H1 (cell line): ENCODE results near the gene ZCRB1. TPM values are rescaled to one million over a fixed set of nuclear protein-coding genes. Genes with fewer than 3 reads are reported as not detected.

Source experiments
- CTCF ChIA-PET: fragments of 300-600 bp; sonication (Branson Sonifier 250); formaldehyde crosslinking; loops from one replicate; lab custom pipeline; 2021; ENCODE audit not compliant: partially characterized antibody; lab: Charles Lee
- POLR2A ChIA-PET: fragments of 300-600 bp; sonication (Branson Sonifier 250); formaldehyde crosslinking; loops from one replicate; lab custom pipeline; 2021; ENCODE audit warnings: inconsistent platforms; ENCODE audit not compliant: partially characterized antibody; lab: Charles Lee
- DNase-seq, 2 experiments: peaks; one replicate each; pipeline versions ENCODE4 v3.0.0 to v3.0.0-alpha.2; 2010 to 2022; ENCODE audit warnings: low spot score in 2 of 2, low read depth in 1 of 2, mixed read lengths in 1 of 2
- FAIRE-seq: peaks from 2 replicates; lab custom pipeline; 2011; peaks lifted over from hg19 to GRCh38; lab: Jason Lieb, UNC
- H2AFZ ChIP-seq: 2 replicates; pipeline ENCODE4 v1.8.1; 2012; ENCODE audit warnings: low read length, inconsistent platforms
- H2AK5ac ChIP-seq: 2 replicates; pipeline ENCODE4 v1.6.1; 2013; ENCODE audit warnings: low read depth, low read length
- H2BK120ac ChIP-seq: replicated peaks from 2 replicates; pipeline ENCODE3; 2013; ENCODE audit warnings: low read depth, low read length, inconsistent platforms
- H2BK12ac ChIP-seq: 2 replicates; pipeline ENCODE4 v1.6.1; 2013; ENCODE audit warnings: low read depth, low read length
- H2BK15ac ChIP-seq: 2 replicates; pipeline ENCODE4 v1.6.1; 2013; ENCODE audit warnings: low read length
- H2BK20ac ChIP-seq: 2 replicates; pipeline ENCODE4 v1.6.1; 2013; ENCODE audit warnings: low read length
- H2BK5ac ChIP-seq: 2 replicates; pipeline ENCODE4 v1.6.1; 2013; ENCODE audit warnings: low read depth, low read length
- H3K14ac ChIP-seq: 2 replicates; pipeline ENCODE4 v1.6.1; 2013; ENCODE audit warnings: inconsistent platforms; ENCODE audit not compliant: insufficient read length
- H3K18ac ChIP-seq: 2 replicates; pipeline ENCODE4 v1.6.1; 2013; ENCODE audit warnings: low read length; ENCODE audit errors: extremely low read depth
- H3K23ac ChIP-seq: 2 replicates; pipeline ENCODE4 v1.6.1; 2013; ENCODE audit warnings: inconsistent platforms; ENCODE audit not compliant: insufficient read length
- H3K23me2 ChIP-seq: 2 replicates; pipeline ENCODE4 v1.6.1; 2013; ENCODE audit warnings: low read depth, low read length
- H3K27ac ChIP-seq: 2 replicates; pipeline ENCODE4 v1.6.1; 2011; ENCODE audit warnings: low read depth, low read length, inconsistent platforms
- H3K27me3 ChIP-seq, 4 experiments: replicated peaks in 1 of 4; 1 replicate in 1 of 4; 2 replicates in 3 of 4; pipeline versions ENCODE4 v1.6.1 to v1.8.1; 2011 to 2013; ENCODE audit warnings: low read length in 3 of 4, mild to moderate bottlenecking in 3 of 4, inconsistent platforms in 2 of 4, mixed read lengths in 2 of 4, moderate library complexity in 1 of 4; ENCODE audit not compliant: control insufficient read depth in 3 of 4, insufficient read depth in 3 of 4; ENCODE audit errors: extremely low read depth in 1 of 4
- H3K36me3 ChIP-seq, 4 experiments: 2 replicates each; pipeline versions ENCODE4 v1.6.1 to v1.8.1; 2011 to 2013; ENCODE audit warnings: mild to moderate bottlenecking in 4 of 4, low read length in 3 of 4, moderate library complexity in 2 of 4, control low read depth in 1 of 4, inconsistent platforms in 1 of 4; ENCODE audit not compliant: insufficient read depth in 4 of 4, control insufficient read depth in 2 of 4
- H3K4ac ChIP-seq: replicated peaks from 2 replicates; pipeline ENCODE3; 2013; ENCODE audit warnings: low read length, low read depth, mixed read lengths, inconsistent platforms; ENCODE audit not compliant: insufficient read length
- H3K4me1 ChIP-seq, 4 experiments: replicated peaks in 1 of 4; 1 replicate in 1 of 4; 2 replicates in 3 of 4; pipeline versions ENCODE4 v1.6.1 to v1.8.1; 2011 to 2013; ENCODE audit warnings: low read length in 3 of 4, inconsistent platforms in 2 of 4, mixed read lengths in 1 of 4; ENCODE audit not compliant: insufficient read depth in 4 of 4, control insufficient read depth in 3 of 4
- H3K4me2 ChIP-seq, 2 experiments: 2 replicates each; pipeline versions ENCODE4 v1.6.1 to v1.8.1; 2011 to 2013; ENCODE audit warnings: low read depth in 2 of 2, low read length in 2 of 2, control low read depth in 1 of 2, inconsistent platforms in 1 of 2, mild to moderate bottlenecking in 1 of 2; ENCODE audit not compliant: insufficient read depth in 1 of 2
- H3K4me3 ChIP-seq, 4 experiments: fragments of 200-600, 300-600 bp in 1 of 4; sonication (generic), shearing (Covaris generic), sonication (Bioruptor Twin) in 1 of 4; 2 replicates each; pipeline versions ENCODE4 v1.5.1 to v1.8.1; 2011 to 2016; ENCODE audit warnings: low read length in 4 of 4, low read depth in 3 of 4, control low read depth in 2 of 4, inconsistent platforms in 2 of 4, mild to moderate bottlenecking in 2 of 4, mixed read lengths in 1 of 4, moderate library complexity in 1 of 4; ENCODE audit not compliant: insufficient read depth in 2 of 4; ENCODE audit errors: extremely low read depth in 1 of 4
- H3K56ac ChIP-seq: replicated peaks from 2 replicates; pipeline ENCODE3; 2013; ENCODE audit warnings: low read depth, mild to moderate bottlenecking, mixed read lengths, low read length, inconsistent platforms; ENCODE audit not compliant: insufficient read length
- H3K79me1 ChIP-seq: 2 replicates; pipeline ENCODE4 v1.6.1; 2013; ENCODE audit warnings: low read depth, low read length, control low read depth
- H3K79me2 ChIP-seq, 2 experiments: 2 replicates each; pipeline versions ENCODE4 v1.6.1 to v1.8.1; 2012 to 2013; ENCODE audit warnings: low read length in 2 of 2, mild to moderate bottlenecking in 2 of 2, inconsistent platforms in 1 of 2; ENCODE audit not compliant: insufficient read depth in 2 of 2, control insufficient read depth in 1 of 2
- H3K9ac ChIP-seq, 4 experiments: replicated peaks in 1 of 4; 1 replicate in 1 of 4; 2 replicates in 3 of 4; pipeline versions ENCODE4 v1.6.1 to v1.8.1; 2011 to 2013; ENCODE audit warnings: low read depth in 3 of 4, low read length in 3 of 4, control low read depth in 2 of 4, mild to moderate bottlenecking in 2 of 4, moderate library complexity in 2 of 4, inconsistent platforms in 1 of 4; ENCODE audit errors: extremely low read depth in 1 of 4
- H3K9me3 ChIP-seq, 2 experiments: 2 replicates each; pipeline versions ENCODE4 v1.6.1 to v1.8.1; 2012 to 2013; ENCODE audit warnings: mild to moderate bottlenecking in 2 of 2, moderate library complexity in 2 of 2, control low read depth in 1 of 2, inconsistent platforms in 1 of 2, low read depth in 1 of 2, low read length in 1 of 2, mixed read lengths in 1 of 2; ENCODE audit not compliant: insufficient read depth in 2 of 2
- H4K20me1 ChIP-seq, 2 experiments: replicated peaks in 1 of 2; 2 replicates each; pipeline versions ENCODE3 to v1.8.1; 2011 to 2013; ENCODE audit warnings: inconsistent platforms in 2 of 2, low read length in 2 of 2, mild to moderate bottlenecking in 1 of 2; ENCODE audit not compliant: insufficient read depth in 2 of 2, control insufficient read depth in 1 of 2
- H4K5ac ChIP-seq: 2 replicates; pipeline ENCODE4 v1.6.1; 2013; ENCODE audit warnings: low read length, low read depth, mixed read lengths, inconsistent platforms; ENCODE audit not compliant: insufficient read length
- H4K8ac ChIP-seq: 2 replicates; pipeline ENCODE4 v1.8.0; 2013; ENCODE audit warnings: mild to moderate bottlenecking, moderate library complexity, low read length, inconsistent platforms; ENCODE audit not compliant: insufficient read depth; ENCODE audit errors: extremely low read depth
- H4K91ac ChIP-seq: replicated peaks from 2 replicates; pipeline ENCODE3; 2013; ENCODE audit warnings: low read length, mixed read lengths, inconsistent platforms; ENCODE audit not compliant: insufficient read length
- BACH1 ChIP-seq: IDR thresholded peaks from 2 replicates; pipeline ENCODE4 v1.6.1; 2012; ENCODE audit warnings: low read length, improper control_type of control experiment
- CHD2 ChIP-seq: IDR thresholded peaks from 2 replicates; pipeline ENCODE4 v1.6.1; 2012; ENCODE audit warnings: low read length, improper control_type of control experiment
- CTCF ChIP-seq, 3 experiments: IDR thresholded peaks; 1 replicate in 2 of 3; 2 replicates in 1 of 3; pipeline versions ENCODE4 v1.5.1 to v1.6.1; 2011; ENCODE audit warnings: low read length in 3 of 3, mild to moderate bottlenecking in 3 of 3, inconsistent platforms in 2 of 3, low read depth in 1 of 3, moderate library complexity in 1 of 3; ENCODE audit not compliant: insufficient read depth in 1 of 3; ENCODE audit errors: control extremely low read depth in 1 of 3
- E2F6 ChIP-seq: IDR thresholded peaks from 2 replicates; pipeline ENCODE4 v1.6.1; 2012; ENCODE audit warnings: inconsistent platforms
- HDAC2 ChIP-seq, 2 experiments: fragments of 300-600 bp in 1 of 2; sonication (generic) in 1 of 2; IDR thresholded peaks; 2 replicates each; pipeline ENCODE4 v1.6.1; 2011 to 2012; ENCODE audit warnings: low read depth in 2 of 2, low read length in 2 of 2, mild to moderate bottlenecking in 2 of 2, moderate library complexity in 2 of 2, borderline replicate concordance in 1 of 2, inconsistent platforms in 1 of 2
- JUN ChIP-seq: IDR thresholded peaks from 2 replicates; pipeline ENCODE4 v1.6.1; 2011; ENCODE audit warnings: low read depth, mild to moderate bottlenecking, improper control_type of control experiment, low read length
- MAFK ChIP-seq: IDR thresholded peaks from 2 replicates; pipeline ENCODE4 v1.6.1; 2012; ENCODE audit warnings: low read depth, mild to moderate bottlenecking, improper control_type of control experiment, low read length
- RBBP5 ChIP-seq: IDR thresholded peaks from 2 replicates; pipeline ENCODE4 v1.7.1; 2012; ENCODE audit warnings: low read depth, mild to moderate bottlenecking, inconsistent platforms, low read length, moderate library complexity, borderline replicate concordance
- SAP30 ChIP-seq: fragments of 300-600 bp; sonication (generic); IDR thresholded peaks from 2 replicates; pipeline ENCODE4 v1.7.1; 2012; ENCODE audit warnings: low read length, moderate library complexity, mild to moderate bottlenecking, inconsistent platforms; ENCODE audit not compliant: insufficient read depth, insufficient replicate concordance
- SRF ChIP-seq: IDR thresholded peaks from 2 replicates; pipeline ENCODE4 v1.6.1; 2011; ENCODE audit warnings: mild to moderate bottlenecking, low read depth, low read length, moderate library complexity
- ZNF274 ChIP-seq: IDR thresholded peaks from 2 replicates; pipeline ENCODE4 v1.7.0; 2012; ENCODE audit warnings: low read length, borderline replicate concordance; ENCODE audit errors: extremely low read depth
- polyA plus RNA-seq, 7 experiments: library from polyadenylated mRNA; depleted of rRNA in 3 of 7; stranded (reverse) in 5 of 7; unstranded in 2 of 7; fragments of >200 nt in 5 of 7; fragments of 200-250 nt in 2 of 7; gene quantifications; 1 replicate in 5 of 7; 2 replicates in 1 of 7; 4 replicates in 1 of 7; pipeline versions ENCODE4 v1.2.1 to v1.2.3, GENCODE V29; 2011 to 2013; ENCODE audit warnings: missing spikeins in 2 of 7, mixed read lengths in 2 of 7
- total RNA-seq: library from RNA; stranded (reverse); fragmentation: NEBNext Ultra II Directional; extraction: Animal tissue kit (Norgen Biotek cat#: 25700); gene quantifications from 2 replicates; pipeline ENCODE4 v1.2.1, GENCODE V29; 2021

Gene ZCRB1
- total and polyA plus RNA-seq, 2 of the 8 experiments (the other 6 are each of a cell fraction or from before 2014, with no cell fraction given): 22.0 to 52.5 TPM

- Histone ChIP-seq H3K4ac (no peak overlapping the region), H3K4me3 (no peak overlapping the region), H2AFZ (no peak overlapping the region), H3K23ac (no peak overlapping the region), H3K27ac (no peak overlapping the region), H3K4me1 (peaks cover 0 to 4% (median 1%) of the 10 kb centered on the region in 4 experiments; a peak in 4 of 7 replicates), H4K20me1 (peaks cover 0 to 4% of the 10 kb centered on the region in 2 experiments), H2BK5ac (no peak overlapping the region), H3K14ac (no peak overlapping the region), H2BK20ac (no peak overlapping the region), H4K8ac (no peak overlapping the region), H3K56ac (no peak overlapping the region), H2BK12ac (no peak overlapping the region), H4K91ac (no peak overlapping the region), H3K9ac (no peak overlapping the region), H2AK5ac (no peak overlapping the region), H2BK120ac (no peak overlapping the region), H3K18ac (no peak overlapping the region), H3K79me2 (peaks cover 13 to 23% of the 10 kb centered on the region in 2 experiments), H3K36me3 (peaks cover 0 to 23% (median 2%) of the 10 kb centered on the region in 4 experiments; a peak in 3 of 8 replicates), H2BK15ac (no peak overlapping the region), H3K9me3 (no peaks in the 10 kb centered on the region), H3K4me2 (no peak overlapping the region), H4K5ac (no peak overlapping the region), H3K79me1 (0 out of 2 replicates have a peak, but pooled peaks cover 2% of the 10 kb centered on the region), H3K23me2 (peaks cover 6% of the 10 kb centered on the region; the same call in 1 of the 2 replicates), H3K27me3 (no peaks in the 10 kb centered on the region)
- CTCF ChIA-PET: interaction anchor here (1.3 kb wide), 1 partner anchor 49 kb away, joined by 3 read pairs; no protein-coding TSS in a partner anchor
- no peak for DNase-seq
- POLR2A ChIA-PET: interaction anchor here (0.9 to 1.2 kb wide), 2 partner anchors 126 to 177 kb away, joined by 3 read pairs; no protein-coding TSS in a partner anchor
- FAIRE-seq: no peak
- TF ChIP-seq ZNF274 (no peak), CTCF (IDR thresholded peaks at IDR 0.05; ENCODE audit: control extremely low read depth in 1 of 3, insufficient read depth in 1 of 3, low read depth in 1 of 3, low read length in 3 of 3) (no peak), CHD2 (no peak), RBBP5 (no peak), HDAC2 (IDR thresholded peaks at IDR 0.05; ENCODE audit: borderline replicate concordance in 1 of 2, low read depth in 2 of 2, low read length in 2 of 2) (no peak), BACH1 (no peak), SAP30 (no peak), MAFK (no peak), JUN (no peak), E2F6 (no peak), SRF (no peak)
These were observed 3.3 kb downstream of the ZCRB1 start for GRCh38 chr12:42322567-42322966.
